ENCODE data around the gene GATD1.

GATD1 gene

DNA sequence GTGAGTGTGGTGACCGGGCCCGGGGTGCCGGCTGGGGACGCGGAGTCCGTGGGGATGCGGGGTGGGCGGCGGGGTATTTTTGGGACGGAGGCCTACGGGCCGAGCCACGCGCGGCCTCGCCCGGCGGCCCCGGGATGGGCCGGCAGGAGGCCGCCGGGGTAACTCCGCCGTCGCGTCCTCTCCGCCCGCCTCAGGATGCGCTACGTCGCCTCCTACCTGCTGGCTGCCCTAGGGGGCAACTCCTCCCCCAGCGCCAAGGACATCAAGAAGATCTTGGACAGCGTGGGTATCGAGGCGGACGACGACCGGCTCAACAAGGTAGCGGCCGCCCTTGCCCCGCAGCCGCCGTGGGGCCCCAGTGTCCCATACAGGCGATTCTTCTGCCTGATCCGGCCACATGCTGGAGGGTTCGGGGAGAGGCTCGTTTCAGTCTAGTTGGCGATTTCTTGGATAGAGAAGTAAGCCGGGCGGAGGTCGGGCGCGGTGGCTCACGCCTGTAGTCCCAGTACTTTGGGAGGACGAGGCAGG lies 32.8 kb upstream of the GATD1 start:
- Histone ChIP-seq H3K36me3 (ENCODE audit: insufficient read depth) (peaks cover 6% of the 10 kb centered on the region; the same call in 1 of the 2 replicates), H3K4me3 (IDR thresholded peaks at IDR 0.05; ENCODE audit: insufficient read depth, low read depth, low read length) (no peak overlapping the region), H2AFZ (ENCODE audit: low read depth) (no peak overlapping the region; the same call in 1 of the 2 replicates), H3K27me3 (ENCODE audit: insufficient read depth, low read depth) (no peaks in the 10 kb centered on the region), H3K79me2 (ENCODE audit: insufficient read depth, low read depth) (peaks cover 45% of the 10 kb centered on the region), H3K4me1 (ENCODE audit: low read depth, poor library complexity, severe bottlenecking) (peaks cover 28% of the 10 kb centered on the region), H3K9ac (peak overlapping the region; percentile 99), H4K20me1 (ENCODE audit: insufficient read depth) (no peaks in the 10 kb centered on the region), H3K4me2 (peak overlapping the region; percentile 83), H3K27ac (peak overlapping the region; percentile 98)
- TF ChIP-seq, protein P1, sequence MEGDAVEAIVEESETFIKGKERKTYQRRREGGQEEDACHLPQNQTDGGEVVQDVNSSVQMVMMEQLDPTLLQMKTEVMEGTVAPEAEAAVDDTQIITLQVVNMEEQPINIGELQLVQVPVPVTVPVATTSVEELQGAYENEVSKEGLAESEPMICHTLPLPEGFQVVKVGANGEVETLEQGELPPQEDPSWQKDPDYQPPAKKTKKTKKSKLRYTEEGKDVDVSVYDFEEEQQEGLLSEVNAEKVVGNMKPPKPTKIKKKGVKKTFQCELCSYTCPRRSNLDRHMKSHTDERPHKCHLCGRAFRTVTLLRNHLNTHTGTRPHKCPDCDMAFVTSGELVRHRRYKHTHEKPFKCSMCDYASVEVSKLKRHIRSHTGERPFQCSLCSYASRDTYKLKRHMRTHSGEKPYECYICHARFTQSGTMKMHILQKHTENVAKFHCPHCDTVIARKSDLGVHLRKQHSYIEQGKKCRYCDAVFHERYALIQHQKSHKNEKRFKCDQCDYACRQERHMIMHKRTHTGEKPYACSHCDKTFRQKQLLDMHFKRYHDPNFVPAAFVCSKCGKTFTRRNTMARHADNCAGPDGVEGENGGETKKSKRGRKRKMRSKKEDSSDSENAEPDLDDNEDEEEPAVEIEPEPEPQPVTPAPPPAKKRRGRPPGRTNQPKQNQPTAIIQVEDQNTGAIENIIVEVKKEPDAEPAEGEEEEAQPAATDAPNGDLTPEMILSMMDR (conservative IDR thresholded peaks at IDR 0.05; ENCODE audit: low read depth, low read length): no peak

DNA sequence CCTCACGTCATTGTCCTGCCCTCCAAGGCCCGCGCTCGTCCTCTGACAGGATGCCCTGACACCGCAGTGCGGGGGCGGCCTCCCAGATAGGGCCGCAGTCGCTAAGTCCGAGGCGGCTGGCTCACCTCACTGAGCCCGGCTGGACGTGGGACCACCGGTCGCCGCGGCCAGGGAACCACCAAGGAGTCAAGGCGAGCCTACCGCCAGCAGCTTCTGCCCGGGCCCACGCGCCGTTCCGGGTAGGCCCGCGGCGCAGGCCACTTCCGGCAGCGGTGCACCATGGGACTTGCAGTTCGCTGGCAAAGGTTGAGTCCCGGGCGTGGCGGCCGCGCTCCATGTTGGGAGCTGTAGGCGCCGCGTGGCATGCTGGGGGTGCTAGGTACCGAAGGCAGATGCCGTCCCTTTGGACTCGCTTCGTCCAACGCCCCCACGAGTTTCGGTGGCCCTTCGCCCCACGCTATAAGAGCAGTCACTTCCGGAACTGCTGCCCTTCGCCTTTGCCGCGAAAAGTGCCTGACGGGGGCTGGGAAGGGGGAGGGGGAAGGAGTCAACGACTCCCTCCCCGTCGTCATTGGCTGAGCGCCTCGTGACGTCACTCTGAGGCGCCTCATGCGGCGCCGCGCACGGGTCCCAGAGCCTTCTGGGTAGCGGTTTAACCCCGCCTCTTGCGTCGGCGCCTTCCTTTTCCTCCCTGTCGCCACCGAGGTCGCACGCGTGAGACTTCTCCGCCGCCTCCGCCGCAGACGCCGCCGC lies 32.2 kb upstream of the GATD1 start, which contains the start of gene RPLP2:
Gene RPLP2, plus strand, starts transcription at position 681 of the 753 bp plus-strand sequence. CDS start 268 bp downstream, outside the sequence.
- peaks cover 45% of the 10 kb centered on the region for H3K79me2 ChIP-seq (ENCODE audit: insufficient read depth, low read depth)
- no peaks in the 10 kb centered on the region for H3K27me3 ChIP-seq (ENCODE audit: insufficient read depth, low read depth)
- peak within 1 kb of the TSS; percentile 83 for H3K4me2 ChIP-seq
- peak within 1 kb of the TSS; percentile 99 for H3K9ac ChIP-seq
- H3K4me1 ChIP-seq (ENCODE audit: low read depth, poor library complexity, severe bottlenecking): peaks cover 28% of the 10 kb centered on the region
- peak within 1 kb of the TSS; percentile 64 for H2AFZ ChIP-seq (ENCODE audit: low read depth)
- H3K4me3 ChIP-seq (IDR thresholded peaks at IDR 0.05; ENCODE audit: insufficient read depth, low read depth, low read length): no peak within 1 kb of the TSS
- no peaks in the 10 kb centered on the region for H4K20me1 ChIP-seq (ENCODE audit: insufficient read depth)
- peak within 1 kb of the TSS; percentile 98 for H3K27ac ChIP-seq
- TF ChIP-seq, protein P1 (conservative IDR thresholded peaks at IDR 0.05; ENCODE audit: low read depth, low read length): no peak
- peaks cover 6% of the 10 kb centered on the region; the same call in 1 of the 2 replicates for H3K36me3 ChIP-seq (ENCODE audit: insufficient read depth)

DNA sequence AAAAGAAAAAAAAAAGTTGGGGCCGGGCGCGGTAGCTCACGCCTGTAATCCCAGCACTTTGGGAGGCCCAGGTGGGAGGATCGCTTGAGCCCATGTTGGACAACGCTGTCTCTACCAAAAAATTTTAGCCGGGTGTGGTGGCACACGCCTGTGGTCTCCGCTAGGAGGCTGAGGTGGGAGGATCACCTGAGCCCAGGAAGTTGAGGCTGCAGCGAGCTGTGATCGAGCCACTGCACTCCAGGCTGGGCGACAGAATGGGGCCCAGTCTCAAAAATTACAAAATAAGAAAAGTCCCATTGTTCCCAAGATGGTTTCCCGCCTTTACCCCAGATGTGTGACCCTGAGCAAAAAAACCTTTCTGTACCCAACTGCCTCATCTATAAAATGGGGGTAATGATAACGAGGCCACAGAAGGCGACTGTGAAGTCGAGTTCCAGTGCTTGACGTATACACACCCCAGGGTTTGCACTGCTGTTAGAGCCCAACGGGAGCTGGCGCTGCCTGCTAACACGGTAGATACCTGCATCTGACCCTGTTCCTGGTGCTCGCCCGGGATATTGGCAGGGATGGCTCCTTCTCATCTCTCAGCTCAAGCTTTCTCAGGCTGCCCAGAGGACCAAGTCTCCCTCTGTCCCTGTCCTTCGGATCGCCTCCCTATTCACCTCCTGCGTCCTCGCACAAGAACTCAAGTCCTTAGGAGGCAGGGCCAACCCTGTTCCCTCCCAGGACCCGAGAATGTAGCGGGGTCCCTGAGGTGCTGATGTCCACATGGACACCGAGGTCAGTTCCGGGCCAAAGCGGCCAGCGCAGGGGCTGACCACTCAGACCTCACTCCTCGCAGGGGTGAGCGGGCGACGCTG lies 31.4 kb upstream of the GATD1 start:
- H3K9ac ChIP-seq: peak overlapping the region; percentile 99
- peak overlapping the region; percentile 83 for H3K4me2 ChIP-seq
- H3K27me3 ChIP-seq (ENCODE audit: insufficient read depth, low read depth): no peaks in the 10 kb centered on the region
- TF ChIP-seq, protein P1 (conservative IDR thresholded peaks at IDR 0.05; ENCODE audit: low read depth, low read length): no peak
- H3K36me3 ChIP-seq (ENCODE audit: insufficient read depth): peaks cover 6% of the 10 kb centered on the region; the same call in 1 of the 2 replicates
- H3K4me3 ChIP-seq (IDR thresholded peaks at IDR 0.05; ENCODE audit: insufficient read depth, low read depth, low read length): no peak overlapping the region
- H3K79me2 ChIP-seq (ENCODE audit: insufficient read depth, low read depth): peaks cover 45% of the 10 kb centered on the region
- H2AFZ ChIP-seq (ENCODE audit: low read depth): peak overlapping the region; percentile 64
- H3K27ac ChIP-seq: peak overlapping the region; percentile 98
- peaks cover 36% of the 10 kb centered on the region for H3K4me1 ChIP-seq (ENCODE audit: low read depth, poor library complexity, severe bottlenecking)
- no peaks in the 10 kb centered on the region for H4K20me1 ChIP-seq (ENCODE audit: insufficient read depth)

DNA sequence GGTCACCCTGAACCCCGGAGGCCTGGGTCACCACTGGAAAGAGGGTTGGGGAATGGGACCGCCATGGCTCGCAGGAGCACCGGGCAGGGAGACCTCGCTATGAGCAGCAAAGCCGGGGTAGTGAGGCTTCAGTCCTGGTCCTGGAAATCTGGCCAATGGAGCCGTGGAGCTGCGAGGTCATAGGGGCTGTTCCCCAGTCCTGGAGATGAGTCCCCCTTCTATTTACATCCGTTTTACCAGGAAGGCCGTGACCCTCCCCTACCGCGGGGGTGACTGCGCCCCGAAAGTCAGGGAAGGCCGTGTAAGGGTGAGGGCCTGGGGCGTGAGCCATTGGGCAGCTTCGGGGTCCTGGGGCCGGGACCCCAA lies 27.3 kb upstream of the GATD1 start:
- H3K4me3 ChIP-seq (IDR thresholded peaks at IDR 0.05; ENCODE audit: insufficient read depth, low read depth, low read length): no peak overlapping the region
- TF ChIP-seq, protein P1 (conservative IDR thresholded peaks at IDR 0.05; ENCODE audit: low read depth, low read length): no peak
- peak overlapping the region; percentile 50; the same call in 1 of the 2 replicates for H3K9ac ChIP-seq
- H3K27me3 ChIP-seq (ENCODE audit: insufficient read depth, low read depth): no peaks in the 10 kb centered on the region
- H3K36me3 ChIP-seq (ENCODE audit: insufficient read depth): no peaks in the 10 kb centered on the region
- H4K20me1 ChIP-seq (ENCODE audit: insufficient read depth): no peaks in the 10 kb centered on the region
- H3K27ac ChIP-seq: no peak overlapping the region
- H3K79me2 ChIP-seq (ENCODE audit: insufficient read depth, low read depth): peaks cover 21% of the 10 kb centered on the region; the same call in 1 of the 2 replicates
- H3K4me2 ChIP-seq: peak overlapping the region; percentile 86
- peaks cover 23% of the 10 kb centered on the region for H3K4me1 ChIP-seq (ENCODE audit: low read depth, poor library complexity, severe bottlenecking)
- peak overlapping the region; percentile 49 for H2AFZ ChIP-seq (ENCODE audit: low read depth)
